ENCODE results near the gene SLC5A1. TPM values are rescaled to one million over a fixed set of nuclear protein-coding genes. Genes with fewer than 3 reads are reported as not detected.

SLC5A1 gene
- total and polyA plus RNA-seq, 2 of the 8 experiments (the other 6 are each of a cell fraction or from before 2014, with no cell fraction given) = 0.06 TPM; not detected in 1

DNA sequence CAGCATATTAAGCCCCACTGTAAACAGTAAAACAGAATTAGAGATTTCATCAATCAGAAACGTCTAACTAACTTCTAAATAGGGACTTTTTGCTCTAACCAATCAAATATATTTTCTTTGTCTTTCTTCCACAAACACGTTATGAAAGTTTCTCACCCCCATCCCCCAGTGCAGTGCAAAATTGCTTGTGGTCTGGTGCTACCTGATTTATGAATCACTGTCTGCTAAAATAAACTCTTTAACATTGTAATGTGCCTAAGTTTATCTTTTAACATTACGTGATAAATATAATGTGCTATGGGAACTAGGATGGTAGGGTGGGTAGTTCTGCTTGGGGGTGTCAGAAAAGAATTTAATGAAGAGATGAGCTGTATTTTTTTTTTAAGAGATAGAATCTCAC lies 47.3 kb upstream of the SLC5A1 start:
- H3K79me1 ChIP-seq (ENCODE audit: low read depth, low read length) = no peaks in the 10 kb centered on the region
- H3K56ac ChIP-seq (replicated peaks; ENCODE audit: insufficient read length, low read depth, low read length) = no peak overlapping the region
- H2BK20ac ChIP-seq (ENCODE audit: low read length) = no peak overlapping the region
- H3K23ac ChIP-seq (ENCODE audit: insufficient read length) = no peak overlapping the region
- no peaks in the 10 kb centered on the region for H4K20me1 ChIP-seq (replicated peaks in 1 of 2; ENCODE audit: control insufficient read depth in 1 of 2, insufficient read depth in 2 of 2, low read length in 2 of 2)
- no peak for FAIRE-seq
- H3K14ac ChIP-seq (ENCODE audit: insufficient read length) = no peak overlapping the region
- no peak overlapping the region for H3K4ac ChIP-seq (replicated peaks; ENCODE audit: insufficient read length, low read depth, low read length)
- no peak overlapping the region for H3K4me3 ChIP-seq (ENCODE audit: extremely low read depth in 1 of 4, insufficient read depth in 2 of 4, low read depth in 3 of 4, low read length in 4 of 4)
- no peaks in the 10 kb centered on the region; a peak in 1 of 7 replicates for H3K27me3 ChIP-seq (replicated peaks in 1 of 4; ENCODE audit: control insufficient read depth in 3 of 4, extremely low read depth in 1 of 4, insufficient read depth in 3 of 4, low read length in 3 of 4)
- H3K36me3 ChIP-seq (ENCODE audit: control insufficient read depth in 2 of 4, insufficient read depth in 4 of 4, low read length in 3 of 4) = no peaks in the 10 kb centered on the region
- H2BK15ac ChIP-seq (ENCODE audit: low read length) = no peak overlapping the region
- H3K27ac ChIP-seq (ENCODE audit: low read depth, low read length) = no peak overlapping the region
- no peak overlapping the region for H2BK5ac ChIP-seq (ENCODE audit: low read depth, low read length)
- no peak overlapping the region for H4K91ac ChIP-seq (replicated peaks; ENCODE audit: insufficient read length, low read length)
- no peak overlapping the region for H4K5ac ChIP-seq (ENCODE audit: insufficient read length, low read depth, low read length)
- H3K9ac ChIP-seq (replicated peaks in 1 of 4; ENCODE audit: extremely low read depth in 1 of 4, low read depth in 3 of 4, low read length in 3 of 4) = no peak overlapping the region
- ChIA-PET POLR2A (ENCODE audit: partially characterized antibody) (no interaction called here), CTCF (ENCODE audit: partially characterized antibody) (interaction anchor here (1.4 to 5.6 kb wide), 11 partner anchors 9 to 35 kb away, joined by 3 to 53 read pairs (median 10); no protein-coding TSS in a partner anchor)
- no peak overlapping the region for H3K18ac ChIP-seq (ENCODE audit: extremely low read depth, low read length)
- H2AK5ac ChIP-seq (ENCODE audit: low read depth, low read length) = no peak overlapping the region
- no peaks in the 10 kb centered on the region for H3K79me2 ChIP-seq (ENCODE audit: control insufficient read depth in 1 of 2, insufficient read depth in 2 of 2, low read length in 2 of 2)
- no peak overlapping the region for H4K8ac ChIP-seq (ENCODE audit: extremely low read depth, insufficient read depth, low read length)
- H2BK12ac ChIP-seq (ENCODE audit: low read depth, low read length) = no peak overlapping the region
- H3K4me2 ChIP-seq (ENCODE audit: insufficient read depth in 1 of 2, low read depth in 2 of 2, low read length in 2 of 2) = no peak overlapping the region
- H2BK120ac ChIP-seq (replicated peaks; ENCODE audit: low read depth, low read length) = no peak overlapping the region
- no peaks in the 10 kb centered on the region for H3K23me2 ChIP-seq (ENCODE audit: low read depth, low read length)
- DNase-seq (ENCODE audit: low read depth in 1 of 2, low spot score in 2 of 2) = no peak
- no peak overlapping the region for H2AFZ ChIP-seq (ENCODE audit: low read length)
- WGBS, 2 experiments (ENCODE audit: extremely low coverage in 1 of 2, insufficient coverage in 1 of 2, insufficient read length in 1 of 2, insufficient replicate concordance in 2 of 2, low coverage in 1 of 2, low lambda C conversion rate in 2 of 2, missing lambda C conversion rate in 1 of 2) = 86% methylated on average over 3 of the region's 3 CpGs; no CpG with 5 or more reads in 1 of the 2 experiments
- H3K9me3 ChIP-seq (ENCODE audit: insufficient read depth in 2 of 2, low read depth in 1 of 2, low read length in 1 of 2) = no peaks in the 10 kb centered on the region
- no peaks in the 10 kb centered on the region for H3K4me1 ChIP-seq (replicated peaks in 1 of 4; ENCODE audit: control insufficient read depth in 3 of 4, insufficient read depth in 4 of 4, low read length in 3 of 4)
- TF ChIP-seq, protein P1, sequence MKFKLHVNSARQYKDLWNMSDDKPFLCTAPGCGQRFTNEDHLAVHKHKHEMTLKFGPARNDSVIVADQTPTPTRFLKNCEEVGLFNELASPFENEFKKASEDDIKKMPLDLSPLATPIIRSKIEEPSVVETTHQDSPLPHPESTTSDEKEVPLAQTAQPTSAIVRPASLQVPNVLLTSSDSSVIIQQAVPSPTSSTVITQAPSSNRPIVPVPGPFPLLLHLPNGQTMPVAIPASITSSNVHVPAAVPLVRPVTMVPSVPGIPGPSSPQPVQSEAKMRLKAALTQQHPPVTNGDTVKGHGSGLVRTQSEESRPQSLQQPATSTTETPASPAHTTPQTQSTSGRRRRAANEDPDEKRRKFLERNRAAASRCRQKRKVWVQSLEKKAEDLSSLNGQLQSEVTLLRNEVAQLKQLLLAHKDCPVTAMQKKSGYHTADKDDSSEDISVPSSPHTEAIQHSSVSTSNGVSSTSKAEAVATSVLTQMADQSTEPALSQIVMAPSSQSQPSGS (IDR thresholded peaks at IDR 0.05; ENCODE audit: low read length) = no peak
- TF ChIP-seq TEAD4 (IDR thresholded peaks at IDR 0.05; ENCODE audit: low read depth, low read length) (no peak), KDM4A (IDR thresholded peaks at IDR 0.05; ENCODE audit: low read depth, low read length, severe bottlenecking) (no peak), CHD1 (IDR thresholded peaks at IDR 0.05; ENCODE audit: low read depth, low read length) (no peak), NANOG (IDR thresholded peaks at IDR 0.05; ENCODE audit: insufficient read depth, low read depth, low read length, poor library complexity, severe bottlenecking) (no peak), RBBP5 (IDR thresholded peaks at IDR 0.05; ENCODE audit: borderline replicate concordance, low read depth, low read length) (no peak), JUND (IDR thresholded peaks at IDR 0.05; ENCODE audit: low read length) (no peak), RNF2 (IDR thresholded peaks at IDR 0.05; ENCODE audit: borderline replicate concordance, low read depth, low read length, missing control alignments, poor library complexity, severe bottlenecking) (no peak), CBX5 (IDR thresholded peaks at IDR 0.05; ENCODE audit: low read depth, low read length) (no peak), POLR2A (IDR thresholded peaks at IDR 0.05; ENCODE audit: control extremely low read depth in 1 of 2, low read depth in 2 of 2, low read length in 2 of 2) (no peak), POLR2AphosphoS5 (IDR thresholded peaks at IDR 0.05; ENCODE audit: low read depth, low read length) (no peak)
- TF ChIP-seq, protein P2, sequence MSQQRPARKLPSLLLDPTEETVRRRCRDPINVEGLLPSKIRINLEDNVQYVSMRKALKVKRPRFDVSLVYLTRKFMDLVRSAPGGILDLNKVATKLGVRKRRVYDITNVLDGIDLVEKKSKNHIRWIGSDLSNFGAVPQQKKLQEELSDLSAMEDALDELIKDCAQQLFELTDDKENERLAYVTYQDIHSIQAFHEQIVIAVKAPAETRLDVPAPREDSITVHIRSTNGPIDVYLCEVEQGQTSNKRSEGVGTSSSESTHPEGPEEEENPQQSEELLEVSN (IDR thresholded peaks at IDR 0.05) = no peak

All from H1 (cell line).